ENCODE results near the gene ZNF71. TPM values are rescaled to one million over a fixed set of nuclear protein-coding genes. Genes with fewer than 3 reads are reported as not detected.

Gene ZNF71
- total and polyA plus RNA-seq, 7 donors = 3.6 to 11.7 (median 4.7) TPM

DNA sequence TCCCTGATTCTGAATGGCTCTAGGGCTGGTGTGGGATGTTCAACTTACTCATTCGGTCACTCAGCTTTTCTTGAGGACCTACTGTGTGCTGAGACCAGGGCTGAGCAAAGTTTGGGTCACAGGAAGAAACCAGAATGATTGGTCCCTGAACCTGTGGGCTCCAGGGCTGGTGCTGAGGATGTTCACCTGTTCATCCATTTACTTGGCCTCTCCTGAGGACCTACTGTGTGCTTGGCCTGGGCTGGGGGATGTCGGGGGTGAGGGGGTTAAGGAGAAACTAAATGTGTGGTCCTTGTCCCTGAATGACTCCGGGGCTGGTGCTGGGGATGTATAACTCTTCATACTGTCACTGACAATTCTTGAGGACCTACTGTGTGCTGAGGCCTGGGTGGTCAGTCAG lies 66.1 kb downstream of the ZNF71 start:
- TF ChIP-seq, protein P1, sequence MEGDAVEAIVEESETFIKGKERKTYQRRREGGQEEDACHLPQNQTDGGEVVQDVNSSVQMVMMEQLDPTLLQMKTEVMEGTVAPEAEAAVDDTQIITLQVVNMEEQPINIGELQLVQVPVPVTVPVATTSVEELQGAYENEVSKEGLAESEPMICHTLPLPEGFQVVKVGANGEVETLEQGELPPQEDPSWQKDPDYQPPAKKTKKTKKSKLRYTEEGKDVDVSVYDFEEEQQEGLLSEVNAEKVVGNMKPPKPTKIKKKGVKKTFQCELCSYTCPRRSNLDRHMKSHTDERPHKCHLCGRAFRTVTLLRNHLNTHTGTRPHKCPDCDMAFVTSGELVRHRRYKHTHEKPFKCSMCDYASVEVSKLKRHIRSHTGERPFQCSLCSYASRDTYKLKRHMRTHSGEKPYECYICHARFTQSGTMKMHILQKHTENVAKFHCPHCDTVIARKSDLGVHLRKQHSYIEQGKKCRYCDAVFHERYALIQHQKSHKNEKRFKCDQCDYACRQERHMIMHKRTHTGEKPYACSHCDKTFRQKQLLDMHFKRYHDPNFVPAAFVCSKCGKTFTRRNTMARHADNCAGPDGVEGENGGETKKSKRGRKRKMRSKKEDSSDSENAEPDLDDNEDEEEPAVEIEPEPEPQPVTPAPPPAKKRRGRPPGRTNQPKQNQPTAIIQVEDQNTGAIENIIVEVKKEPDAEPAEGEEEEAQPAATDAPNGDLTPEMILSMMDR (IDR thresholded peaks at IDR 0.05) = no peak
- WGBS, 3 donors = 86 to 94% (median 87%) methylated on average over 3 of the region's 3 CpGs
- DNase-seq (no peak), ATAC-seq (no peak)
- Histone ChIP-seq H3K36me3 (ENCODE audit: insufficient read depth in 1 of 2, low read depth in 1 of 2) (peaks cover 0 to 8% of the 10 kb centered on the region in 2 donors), H3K27me3 (ENCODE audit: insufficient read depth in 3 of 3, low read length in 2 of 3) (no peaks in the 10 kb centered on the region), H3K9me3 (peaks cover 4% of the 10 kb centered on the region), H3K27ac (no peak overlapping the region), H3K4me3 (no peak overlapping the region), H3K4me1 (no peaks in the 10 kb centered on the region)
- intact Hi-C loops (cut with DNase I) = no loop called here

DNA sequence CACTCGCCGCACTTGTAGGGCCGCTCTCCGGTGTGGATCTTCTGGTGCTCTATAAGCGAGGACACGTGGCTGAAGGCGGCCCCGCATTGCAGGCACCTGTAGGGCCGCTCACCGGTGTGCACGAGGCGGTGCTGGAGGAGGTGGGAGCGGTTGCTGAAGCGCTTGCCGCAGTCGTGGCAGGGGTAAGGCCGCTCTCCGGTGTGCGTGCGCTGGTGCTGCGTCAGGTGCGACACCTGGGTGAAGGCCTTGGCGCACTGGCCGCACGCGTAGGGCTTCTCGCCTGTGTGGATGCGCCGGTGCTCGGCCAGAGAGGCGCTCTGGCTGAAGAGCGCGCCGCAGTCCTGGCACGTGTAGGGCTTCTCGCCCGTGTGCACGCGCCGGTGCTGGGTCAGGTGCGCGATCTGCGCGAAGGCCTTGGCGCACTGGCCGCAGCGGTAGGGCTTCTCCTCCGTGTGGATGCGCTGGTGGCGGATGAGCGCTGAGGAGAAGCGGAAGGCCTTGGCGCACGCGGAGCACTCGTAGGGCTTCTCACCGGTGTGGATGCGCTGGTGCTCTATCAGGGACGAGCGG lies 68.9 kb downstream of the ZNF71 start:
- no peak for DNase-seq
- intact Hi-C loops (cut with DNase I) = no loop called here
- ATAC-seq = no peak

DNA sequence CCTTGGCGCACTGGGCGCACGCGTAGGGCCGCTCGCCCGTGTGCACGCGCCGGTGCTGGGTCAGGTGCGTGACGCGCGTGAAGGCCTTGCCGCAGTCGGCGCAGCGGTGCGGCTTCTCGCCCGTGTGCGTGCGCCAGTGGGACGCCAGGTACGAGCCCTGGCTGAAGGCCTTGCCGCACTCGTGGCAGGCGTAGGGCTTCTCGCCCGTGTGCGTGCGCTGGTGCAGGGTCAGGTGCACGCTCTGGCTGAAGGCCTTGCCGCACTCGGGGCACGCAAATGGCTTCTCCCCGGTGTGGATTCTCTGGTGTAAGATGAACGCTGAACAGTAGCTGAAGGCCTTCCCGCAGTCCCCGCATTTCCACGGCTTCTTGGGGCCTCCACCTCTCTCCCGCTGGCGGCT lies 69.4 kb downstream of the ZNF71 start:
- 83 to 88% (median 87%) methylated on average over 42 to 43 of the region's 43 CpGs for WGBS, 3 donors
- no peak for DNase-seq
- no peaks in the 10 kb centered on the region for H3K4me1 ChIP-seq
- ATAC-seq = no peak
- H3K27ac ChIP-seq = no peak overlapping the region
- H3K36me3 ChIP-seq (ENCODE audit: insufficient read depth in 1 of 2, low read depth in 1 of 2) = peaks cover 0 to 8% of the 10 kb centered on the region in 2 donors
- H3K27me3 ChIP-seq (ENCODE audit: insufficient read depth in 3 of 3, low read length in 2 of 3) = no peaks in the 10 kb centered on the region
- H3K9me3 ChIP-seq = peaks cover 4% of the 10 kb centered on the region
- intact Hi-C loops (cut with DNase I) = no loop called here
- TF ChIP-seq, protein P1 (IDR thresholded peaks at IDR 0.05) = no peak
- no peak overlapping the region for H3K4me3 ChIP-seq

More for the DNA sequence above, 68.9 kb downstream of the ZNF71 start:
- TF ChIP-seq, protein P1 (IDR thresholded peaks at IDR 0.05) = no peak
- H3K27ac ChIP-seq = no peak overlapping the region
- H3K4me3 ChIP-seq = no peak overlapping the region
- H3K27me3 ChIP-seq (ENCODE audit: insufficient read depth in 3 of 3, low read length in 2 of 3) = no peaks in the 10 kb centered on the region
- 84 to 87% (median 86%) methylated on average over 55 to 60 of the region's 60 CpGs for WGBS, 3 donors
- H3K4me1 ChIP-seq = no peaks in the 10 kb centered on the region
- H3K9me3 ChIP-seq = peaks cover 4% of the 10 kb centered on the region
- H3K36me3 ChIP-seq (ENCODE audit: insufficient read depth in 1 of 2, low read depth in 1 of 2) = peaks cover 0 to 8% of the 10 kb centered on the region in 2 donors

DNA sequence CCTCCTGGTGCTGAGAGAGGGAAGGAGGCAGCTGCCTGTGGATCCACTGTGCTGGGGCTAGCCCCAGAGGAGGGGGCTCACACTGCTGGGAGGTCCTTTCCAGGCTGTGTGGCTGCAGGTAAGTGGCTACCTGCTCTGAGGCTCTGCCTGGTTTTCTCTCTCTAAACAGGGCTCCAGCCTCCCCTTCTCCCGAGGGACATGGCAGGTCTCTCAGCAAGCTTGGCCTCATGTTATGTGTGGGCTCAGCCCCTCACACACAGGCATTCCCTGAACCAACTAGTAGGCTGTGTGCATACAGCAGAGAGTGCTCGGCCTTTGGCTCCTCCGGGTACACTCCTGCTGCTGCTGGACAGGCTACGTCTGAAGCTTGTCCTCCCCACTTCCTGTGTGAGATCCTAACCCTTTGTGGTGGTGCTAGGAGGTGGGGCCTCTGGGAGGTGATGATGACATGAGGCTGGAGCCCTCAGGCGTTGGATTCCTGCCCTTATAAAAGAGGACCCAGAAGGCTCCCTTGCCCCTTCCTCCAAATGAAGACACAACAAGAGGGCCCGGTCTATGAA lies 72.3 kb downstream of the ZNF71 start:
- H3K9me3 ChIP-seq = peaks cover 4% of the 10 kb centered on the region
- H3K27ac ChIP-seq = no peak overlapping the region
- no peaks in the 10 kb centered on the region for H3K4me1 ChIP-seq
- no peak for ATAC-seq
- WGBS, 3 donors = 62 to 78% (median 70%) methylated on average over 6 of the region's 6 CpGs
- H3K36me3 ChIP-seq (ENCODE audit: insufficient read depth in 1 of 2, low read depth in 1 of 2) = peaks cover 0 to 8% of the 10 kb centered on the region in 2 donors
- no peak overlapping the region for H3K4me3 ChIP-seq
- intact Hi-C loops (cut with DNase I) = no loop called here
- H3K27me3 ChIP-seq (ENCODE audit: insufficient read depth in 3 of 3, low read length in 2 of 3) = no peaks in the 10 kb centered on the region
- no peak for DNase-seq
- TF ChIP-seq, protein P1 (IDR thresholded peaks at IDR 0.05) = no peak

DNA sequence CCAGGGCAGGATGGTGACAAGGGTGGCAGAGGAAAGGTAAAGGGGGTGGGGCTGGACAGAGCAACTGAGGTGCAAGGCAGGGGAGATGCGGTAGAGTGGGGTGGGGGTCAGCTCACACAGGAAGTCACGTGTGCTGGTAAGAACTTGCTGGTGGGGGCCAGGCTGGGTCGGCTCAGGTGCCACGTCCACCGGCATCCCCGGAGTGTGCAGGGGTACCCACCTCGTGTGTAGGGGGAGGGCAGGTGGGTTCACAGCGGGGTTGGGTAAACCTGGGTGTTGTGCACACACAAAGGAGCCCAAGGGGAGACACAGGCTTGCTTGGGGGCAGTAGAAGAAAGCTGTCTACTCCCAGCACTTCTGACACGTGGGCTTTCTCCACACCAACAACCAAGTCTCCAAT lies 73.6 kb downstream of the ZNF71 start:
- TF ChIP-seq, protein P1 (IDR thresholded peaks at IDR 0.05) = no peak
- WGBS, 3 donors = 85 to 91% (median 89%) methylated on average over 8 to 9 of the region's 9 CpGs
- Histone ChIP-seq H3K4me3 (no peak overlapping the region), H3K4me1 (no peaks in the 10 kb centered on the region), H3K27ac (no peak overlapping the region), H3K36me3 (ENCODE audit: insufficient read depth in 1 of 2, low read depth in 1 of 2) (peaks cover 0 to 7% of the 10 kb centered on the region in 2 donors), H3K27me3 (ENCODE audit: insufficient read depth in 3 of 3, low read length in 2 of 3) (no peaks in the 10 kb centered on the region), H3K9me3 (peaks cover 4% of the 10 kb centered on the region)
- DNase-seq (no peak), ATAC-seq (no peak)
- intact Hi-C loops (cut with DNase I) = no loop called here

Data from psoas muscle (tissue), 8 donors.